Measurements from ENCODE around the gene TRA2B.

DNA sequence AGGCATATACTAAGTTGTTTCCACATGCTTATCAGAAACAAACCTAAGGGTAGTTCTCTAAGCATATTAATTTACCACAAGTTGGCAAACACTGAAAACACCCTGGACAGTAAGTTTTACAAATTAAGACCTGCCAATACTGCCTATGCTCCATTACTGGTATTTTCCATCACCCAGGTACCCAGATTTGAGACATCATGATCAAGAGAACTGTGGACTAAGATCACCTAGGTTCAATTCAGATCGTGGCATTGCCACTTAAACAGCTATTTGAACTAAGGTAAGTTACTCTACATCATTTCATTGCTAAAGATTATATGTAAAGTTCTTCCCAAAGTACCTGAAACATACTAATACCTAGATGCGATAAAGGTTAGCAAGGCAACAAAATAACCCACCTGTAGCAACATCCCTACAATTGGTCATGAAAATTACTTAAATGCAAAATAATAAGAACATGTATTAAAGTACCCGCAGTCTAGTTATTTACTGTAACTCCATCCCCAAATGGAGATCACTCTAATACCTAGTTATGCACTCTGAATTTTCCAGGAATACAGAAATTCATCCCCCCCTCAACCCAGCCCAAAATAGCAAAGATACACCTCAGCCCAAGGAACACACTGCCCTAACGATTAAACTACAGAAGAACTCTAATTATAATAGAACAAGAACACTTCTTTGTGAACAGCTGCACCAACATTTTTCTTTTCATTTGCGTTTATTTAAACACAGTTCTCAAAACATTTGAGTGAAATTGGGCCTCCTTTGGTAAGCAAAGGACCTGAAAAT is 21.6 kb downstream of the TRA2B start:
- TF ChIP-seq REST (IDR thresholded peaks at IDR 0.05; ENCODE audit: borderline replicate concordance), result no peak
- TF ChIP-seq, protein P1, sequence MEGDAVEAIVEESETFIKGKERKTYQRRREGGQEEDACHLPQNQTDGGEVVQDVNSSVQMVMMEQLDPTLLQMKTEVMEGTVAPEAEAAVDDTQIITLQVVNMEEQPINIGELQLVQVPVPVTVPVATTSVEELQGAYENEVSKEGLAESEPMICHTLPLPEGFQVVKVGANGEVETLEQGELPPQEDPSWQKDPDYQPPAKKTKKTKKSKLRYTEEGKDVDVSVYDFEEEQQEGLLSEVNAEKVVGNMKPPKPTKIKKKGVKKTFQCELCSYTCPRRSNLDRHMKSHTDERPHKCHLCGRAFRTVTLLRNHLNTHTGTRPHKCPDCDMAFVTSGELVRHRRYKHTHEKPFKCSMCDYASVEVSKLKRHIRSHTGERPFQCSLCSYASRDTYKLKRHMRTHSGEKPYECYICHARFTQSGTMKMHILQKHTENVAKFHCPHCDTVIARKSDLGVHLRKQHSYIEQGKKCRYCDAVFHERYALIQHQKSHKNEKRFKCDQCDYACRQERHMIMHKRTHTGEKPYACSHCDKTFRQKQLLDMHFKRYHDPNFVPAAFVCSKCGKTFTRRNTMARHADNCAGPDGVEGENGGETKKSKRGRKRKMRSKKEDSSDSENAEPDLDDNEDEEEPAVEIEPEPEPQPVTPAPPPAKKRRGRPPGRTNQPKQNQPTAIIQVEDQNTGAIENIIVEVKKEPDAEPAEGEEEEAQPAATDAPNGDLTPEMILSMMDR (IDR thresholded peaks at IDR 0.05; ENCODE audit: poor library complexity, severe bottlenecking), result no peak
